Measurements from ENCODE around the gene CTSC. TPM values are rescaled to one million over a fixed set of nuclear protein-coding genes. Genes with fewer than 3 reads are reported as not detected.

CTSC gene
- polyA plus RNA-seq, 1 of the 3 experiments (the other 2 are of a cell fraction): 104 TPM

GRCh38 chr11:88353835-88354496 lies 16.4 kb upstream of the CTSC start (continued):
- TF ChIP-seq CTCF (IDR thresholded peaks at IDR 0.05) (no peak), MXI1 (IDR thresholded peaks at IDR 0.05; ENCODE audit: low read depth, low read length) (no peak), TAF1 (IDR thresholded peaks at IDR 0.05; ENCODE audit: borderline replicate concordance, low read depth, low read length) (no peak), RXRA (IDR thresholded peaks at IDR 0.05; ENCODE audit: borderline replicate concordance, low read depth) (no peak), SIN3A (IDR thresholded peaks at IDR 0.05; ENCODE audit: borderline replicate concordance, low read depth, low read length) (no peak), YY1 (IDR thresholded peaks at IDR 0.05; ENCODE audit: low read depth) (no peak), USF1 (IDR thresholded peaks at IDR 0.05; ENCODE audit: borderline replicate concordance, low read depth) (no peak)

- no peaks in the 10 kb centered on the region for H3K36me3 ChIP-seq (replicated peaks in 1 of 2; ENCODE audit: control insufficient read depth in 1 of 2, insufficient read depth in 2 of 2, low read length in 1 of 2)
- CTCF ChIA-PET: no interaction called here
- POLR2A ChIA-PET: no interaction called here
Measured at GRCh38 chr11:88353386-88353785, 15.8 kb upstream of the CTSC start.

More at GRCh38 chr11:88353386-88353785, 15.8 kb upstream of the CTSC start:
- no peak overlapping the region for H3K27ac ChIP-seq (ENCODE audit: low read depth in 2 of 2, low read length in 1 of 2)
- no peaks in the 10 kb centered on the region for H3K9me2 ChIP-seq
- H3K9ac ChIP-seq: no peak overlapping the region
- DNase-seq: no peak
- H4K20me1 ChIP-seq (ENCODE audit: insufficient read depth): no peaks in the 10 kb centered on the region
- H3K9me3 ChIP-seq: no peaks in the 10 kb centered on the region
- H3K27me3 ChIP-seq (ENCODE audit: insufficient read depth): no peaks in the 10 kb centered on the region
- H3K4me3 ChIP-seq (ENCODE audit: low read depth in 2 of 2, low read length in 1 of 2): no peak overlapping the region
- WGBS (ENCODE audit: low lambda C conversion rate): 76% methylated on average over 3 of the region's 3 CpGs
- TF ChIP-seq SIN3A (IDR thresholded peaks at IDR 0.05; ENCODE audit: borderline replicate concordance, low read depth, low read length): no peak
- no peak for TF ChIP-seq RXRA (IDR thresholded peaks at IDR 0.05; ENCODE audit: borderline replicate concordance, low read depth)
- no peak for TF ChIP-seq FOXJ3 (CRISPR knock-in tag; IDR thresholded peaks at IDR 0.05)
- TF ChIP-seq FOSL2 (IDR thresholded peaks at IDR 0.05; ENCODE audit: borderline replicate concordance, low read depth): no peak
- TF ChIP-seq IRF3 (IDR thresholded peaks at IDR 0.05; ENCODE audit: low read depth, low read length): no peak
- no peak for TF ChIP-seq ZBTB33 (IDR thresholded peaks at IDR 0.05; ENCODE audit: borderline replicate concordance, low read depth)
- no peak for TF ChIP-seq RAD21 (IDR thresholded peaks at IDR 0.05; ENCODE audit: low read length)
- no peak for TF ChIP-seq POLR2AphosphoS5 (IDR thresholded peaks at IDR 0.05; ENCODE audit: low read depth, low read length)
- no peak overlapping the region for H3K4me2 ChIP-seq
- no peaks in the 10 kb centered on the region for H3K79me2 ChIP-seq (ENCODE audit: insufficient read depth)
- H2AFZ ChIP-seq (ENCODE audit: low read depth): no peak overlapping the region
- peaks cover 9% of the 10 kb centered on the region for H3F3A ChIP-seq (replicated peaks; ENCODE audit: insufficient read depth)
- no peaks in the 10 kb centered on the region; a peak in 2 of 4 replicates for H3K4me1 ChIP-seq (ENCODE audit: control insufficient read depth in 1 of 2, insufficient read depth in 2 of 2, low read depth in 1 of 2, low read length in 1 of 2)
